Measurements from ENCODE around the gene ATP11C.

Gene ATP11C

GRCh38 chrX:139680356-139680755 is 252.5 kb downstream of the ATP11C start:
- no peaks in the 10 kb centered on the region for H3K36me3 Mint-ChIP-seq (ENCODE audit: low read depth)
- no peak overlapping the region for H3K4me3 Mint-ChIP-seq
- H3K27me3 Mint-ChIP-seq (ENCODE audit: low read depth), result no peaks in the 10 kb centered on the region
- H3K9me3 Mint-ChIP-seq, result peaks cover 15% of the 10 kb centered on the region
- H3K27ac Mint-ChIP-seq, result no peak overlapping the region
- H3K4me1 Mint-ChIP-seq, result no peaks in the 10 kb centered on the region
- TF ChIP-seq CTCF (IDR thresholded peaks at IDR 0.05; ENCODE audit: unreplicated experiment in 3 of 3), result no peak
